ENCODE results near the gene WDR4.
"Not testable (repeated sequence)": the region's sequence is repeated elsewhere in the genome, so short reads cannot be mapped to it uniquely, and the experiment has no call there.

Gene WDR4

GRCh38 chr21:42852925-42853570 lies 26.3 kb downstream of the WDR4 start:
- no peak for DNase-seq (ENCODE audit: low read depth in 2 of 2)

- DNase-seq (ENCODE audit: low read depth in 2 of 2): no peak
Measured at GRCh38 chr21:42851812-42852665, 27.3 kb downstream of the WDR4 start.

- peak in 1 of 2 donors; percentile 22 for DNase-seq (ENCODE audit: low read depth in 2 of 2)
Measured at GRCh38 chr21:42850866-42851391, 28.4 kb downstream of the WDR4 start.

- DNase-seq (ENCODE audit: low read depth in 2 of 2): no peak
Measured at GRCh38 chr21:42850463-42850862, 28.9 kb downstream of the WDR4 start.

GRCh38 chr21:42849759-42850412 lies 29.5 kb downstream of the WDR4 start:
- no peak for DNase-seq (ENCODE audit: low read depth in 2 of 2)

- no peak for DNase-seq (ENCODE audit: low read depth in 2 of 2)
Measured at GRCh38 chr21:42848932-42849758, 30.2 kb downstream of the WDR4 start.

- not testable (repeated sequence) for DNase-seq (ENCODE audit: low read depth in 2 of 2)
Measured at GRCh38 chr21:42848144-42848931, 31.0 kb downstream of the WDR4 start.

GRCh38 chr21:42847726-42848125 lies 31.6 kb downstream of the WDR4 start:
- DNase-seq (ENCODE audit: low read depth in 2 of 2): no peak

GRCh38 chr21:42847051-42847707 lies 32.2 kb downstream of the WDR4 start:
- DNase-seq (ENCODE audit: low read depth in 2 of 2): no peak

GRCh38 chr21:42846221-42846620 lies 33.1 kb downstream of the WDR4 start:
- no peak for DNase-seq (ENCODE audit: low read depth in 2 of 2)

GRCh38 chr21:42845296-42845965 lies 33.9 kb downstream of the WDR4 start:
- DNase-seq (ENCODE audit: low read depth in 2 of 2): no peak

GRCh38 chr21:42844411-42845113 lies 34.8 kb downstream of the WDR4 start:
- DNase-seq (ENCODE audit: low read depth in 2 of 2): no peak

GRCh38 chr21:42843056-42843455 lies 36.3 kb downstream of the WDR4 start:
- DNase-seq (ENCODE audit: low read depth in 2 of 2): no peak

GRCh38 chr21:42841916-42842655 lies 37.3 kb downstream of the WDR4 start:
- DNase-seq (ENCODE audit: low read depth in 2 of 2): not testable (repeated sequence)

GRCh38 chr21:42841156-42841915 lies 38.0 kb downstream of the WDR4 start:
- no peak for DNase-seq (ENCODE audit: low read depth in 2 of 2)

GRCh38 chr21:42840411-42841155 lies 38.8 kb downstream of the WDR4 start:
- no peak for DNase-seq (ENCODE audit: low read depth in 2 of 2)

All from stimulated activated CD4-positive, alpha-beta T cell treated with anti-CD3 and anti-CD28 coated beads, Interleukin-4, amount 100 ng/mL, for 48 hours (primary cell).